AML-193 (cell line): ENCODE data around the gene ACTA2.
A peak's percentile ranks its signal among the peaks of the same experiment; 100 is the strongest.

Source experiments
- DNase-seq, 2 experiments: peaks; one replicate each; lab custom pipeline; 2025; lab: John Stamatoyannopoulos, UW

ACTA2 gene

GRCh38 chr10:88952647-88953111 is at the start of gene ACTA2:
ACTA2 (minus strand) TSS chr10:88952773; CDS start chr10:88948930, 3,843 bp downstream.
- no peak for DNase-seq

- no peak for DNase-seq
These were observed 49.1 kb upstream of the ACTA2 start for GRCh38 chr10:89001729-89002072.

GRCh38 chr10:89001024-89001728 is 48.6 kb upstream of the ACTA2 start:
- DNase-seq: no peak

GRCh38 chr10:88999625-89000024 is 47.1 kb upstream of the ACTA2 start:
- no peak for DNase-seq

GRCh38 chr10:88996927-88997326 is 44.4 kb upstream of the ACTA2 start:
- peak; percentile 91 to 96 for DNase-seq

GRCh38 chr10:88995156-88995876 is 42.7 kb upstream of the ACTA2 start:
- DNase-seq: no peak

GRCh38 chr10:88994019-88994418 is 41.4 kb upstream of the ACTA2 start:
- DNase-seq: no peak

GRCh38 chr10:88992921-88993524 is 40.5 kb upstream of the ACTA2 start:
- DNase-seq: no peak

- DNase-seq: peak in 1 of 2 experiments; percentile 37
These were observed 39.3 kb upstream of the ACTA2 start for GRCh38 chr10:88991899-88992320.

GRCh38 chr10:88991161-88991898 is 38.8 kb upstream of the ACTA2 start:
- DNase-seq: peak; percentile 35 to 41

GRCh38 chr10:88990384-88991160 is 38.0 kb upstream of the ACTA2 start, which contains the start of gene FAS:
FAS (plus strand) TSS chr10:88990798; CDS start chr10:88990877, 79 bp downstream.
- DNase-seq: peak; percentile 82 to 92

GRCh38 chr10:88989824-88990383 is 37.3 kb upstream of the ACTA2 start:
- peak; percentile 86 to 87 for DNase-seq

- peak in 1 of 2 experiments; percentile 28 for DNase-seq
These were observed 36.9 kb upstream of the ACTA2 start for GRCh38 chr10:88989423-88989822.

- DNase-seq: no peak
These were observed 35.3 kb upstream of the ACTA2 start for GRCh38 chr10:88987840-88988239.

GRCh38 chr10:88987243-88987725 is 34.7 kb upstream of the ACTA2 start:
- DNase-seq: no peak

GRCh38 chr10:88986549-88987242 is 34.1 kb upstream of the ACTA2 start:
- DNase-seq: peak; percentile 45 to 62

- DNase-seq: no peak
These were observed 32.0 kb upstream of the ACTA2 start for GRCh38 chr10:88984525-88984924.

GRCh38 chr10:88983939-88984338 is 31.4 kb upstream of the ACTA2 start:
- no peak for DNase-seq

GRCh38 chr10:88983206-88983605 is 30.6 kb upstream of the ACTA2 start:
- no peak for DNase-seq

- DNase-seq: no peak
These were observed 29.8 kb upstream of the ACTA2 start for GRCh38 chr10:88982366-88982765.
